Activated CD4-positive, alpha-beta T cell treated with anti-CD3 and anti-CD28 coated beads, Interleukin-2, Interleukin-4, amounts not matched to agents 100 ng/mL and 50 ng/mL, durations not matched to agents 16 hours and 8 hours (primary cell): ENCODE results near the gene RAB7A.

Experiments
- DNase-seq: peaks from one replicate; pipeline ENCODE4 v3.0.0-alpha.2; 2020; ENCODE audit warnings: low spot score

RAB7A gene

DNA sequence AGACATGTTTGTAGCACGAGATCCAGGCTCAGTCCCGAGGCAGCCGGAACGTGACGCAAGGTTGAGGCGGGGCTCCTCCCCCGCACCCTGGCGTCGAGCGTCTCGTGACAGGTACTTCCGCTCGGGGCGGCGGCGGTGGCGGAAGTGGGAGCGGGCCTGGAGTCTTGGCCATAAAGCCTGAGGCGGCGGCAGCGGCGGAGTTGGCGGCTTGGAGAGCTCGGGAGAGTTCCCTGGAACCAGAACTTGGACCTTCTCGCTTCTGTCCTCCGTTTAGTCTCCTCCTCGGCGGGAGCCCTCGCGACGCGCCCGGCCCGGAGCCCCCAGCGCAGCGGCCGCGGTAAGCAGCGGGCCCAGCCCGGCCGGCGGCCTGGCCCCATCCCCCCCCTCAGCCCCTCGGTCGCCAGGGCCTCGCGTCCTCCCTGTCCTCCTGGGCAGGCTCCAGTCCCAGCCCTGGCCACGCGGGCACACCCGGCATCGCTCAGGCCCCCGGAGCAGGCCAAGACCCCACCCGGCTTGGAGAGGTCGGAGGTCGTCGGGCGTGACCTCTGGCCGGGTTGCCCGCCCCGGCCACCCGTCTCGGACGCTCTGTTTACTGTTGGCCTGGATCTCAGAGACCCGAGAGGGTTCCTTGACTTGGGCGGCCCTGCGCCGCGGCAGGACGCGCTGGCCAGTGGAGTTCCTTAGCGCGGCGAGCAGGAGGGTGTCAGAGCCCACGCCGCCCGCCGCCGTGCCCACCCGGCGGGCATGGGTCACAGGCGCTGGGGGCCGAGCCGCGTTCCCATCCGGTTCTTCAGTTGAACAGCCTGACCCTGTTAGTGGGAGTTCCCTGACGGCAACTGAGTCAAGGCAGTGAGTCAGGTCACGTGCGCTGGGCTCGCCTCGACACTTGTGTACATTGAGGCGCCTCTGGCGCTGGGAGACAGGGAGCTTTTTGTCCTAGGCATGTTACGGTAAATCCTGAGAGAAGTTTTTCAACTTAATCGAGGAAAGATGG lies at the start of gene RAB7A:
RAB7A (plus strand) TSS at position 161 of the 994 bp plus-strand sequence. CDS start 69,185 bp downstream, outside the sequence.
- peak; percentile 98 for DNase-seq

DNA sequence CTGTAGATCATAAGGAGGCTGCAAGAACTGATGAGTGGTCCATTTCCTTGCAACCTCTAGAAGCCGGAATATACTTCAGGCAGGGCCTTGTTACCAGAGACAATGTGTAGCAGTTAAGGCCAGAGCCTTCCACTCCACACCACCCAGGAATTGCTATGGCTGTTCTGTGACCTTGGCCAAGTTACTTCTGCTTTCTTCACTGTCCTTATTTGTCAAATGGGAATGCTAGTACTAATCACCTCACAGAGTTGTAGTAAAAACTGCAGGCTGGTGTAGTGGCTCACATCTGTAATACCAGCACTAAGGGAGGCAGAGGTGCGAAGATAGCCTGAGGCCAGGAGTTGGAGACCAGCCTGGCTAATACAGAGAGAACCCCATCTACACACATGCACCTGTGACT lies 46.6 kb upstream of the RAB7A start:
- DNase-seq, result no peak

DNA sequence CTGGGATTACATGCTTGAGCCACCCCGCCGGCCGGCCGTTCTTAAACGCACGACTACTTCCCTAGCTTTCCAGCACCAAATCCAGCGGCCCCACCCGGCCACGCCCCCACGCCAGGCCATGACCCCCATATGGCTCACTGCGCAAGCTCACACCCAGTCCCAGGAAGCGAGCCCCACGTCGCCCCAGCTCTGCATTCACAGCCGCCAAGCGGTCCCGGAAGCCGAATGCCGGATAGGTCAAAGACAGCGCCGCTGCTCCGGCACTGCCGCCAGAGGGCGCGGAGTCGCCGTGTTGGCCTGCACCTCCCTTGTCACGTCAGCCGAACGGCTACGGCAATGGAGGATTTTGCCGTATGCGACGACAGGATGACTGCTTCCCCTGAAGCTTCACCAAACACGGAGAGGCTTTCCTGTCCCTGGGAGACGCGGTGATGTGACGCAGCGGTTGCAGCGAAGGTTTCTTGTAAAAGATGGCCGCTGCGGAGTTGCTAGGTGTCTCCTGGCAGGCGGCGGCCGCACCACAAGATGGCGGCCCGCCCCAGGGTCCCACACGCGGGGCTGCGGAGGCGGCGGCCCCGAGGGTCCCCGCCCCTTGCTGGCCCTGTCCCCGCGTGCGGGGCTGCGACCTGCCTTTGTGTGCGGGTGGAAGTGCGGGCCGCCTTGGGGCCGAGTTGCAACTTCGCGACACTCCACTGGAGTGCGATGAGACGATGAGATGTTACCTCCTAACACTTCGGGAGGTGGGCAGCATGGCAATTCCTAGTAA lies 45.2 kb upstream of the RAB7A start:
- DNase-seq, result peak; percentile 100

DNA sequence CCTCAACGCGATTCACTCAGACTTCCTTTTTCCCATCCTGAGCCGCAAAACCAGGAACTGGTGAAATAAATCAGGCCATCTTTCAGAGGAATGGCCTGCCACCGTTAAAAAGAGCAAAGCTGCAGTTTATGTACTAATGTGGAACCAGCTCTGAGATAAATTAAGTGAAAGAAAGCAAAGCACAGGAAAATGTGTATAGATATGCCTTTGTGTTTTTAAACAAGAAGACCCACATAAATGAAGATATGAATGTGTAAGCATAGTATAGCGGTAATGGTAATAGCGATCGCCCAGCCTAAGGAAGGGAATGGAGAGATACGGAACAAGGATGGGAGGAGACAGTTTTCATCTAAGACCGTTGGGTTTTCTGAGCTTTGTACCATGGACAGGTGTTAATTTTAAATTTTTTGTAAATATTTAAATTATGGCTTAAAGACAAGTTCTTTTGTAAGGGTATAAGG lies 44.6 kb upstream of the RAB7A start:
- no peak for DNase-seq

DNA sequence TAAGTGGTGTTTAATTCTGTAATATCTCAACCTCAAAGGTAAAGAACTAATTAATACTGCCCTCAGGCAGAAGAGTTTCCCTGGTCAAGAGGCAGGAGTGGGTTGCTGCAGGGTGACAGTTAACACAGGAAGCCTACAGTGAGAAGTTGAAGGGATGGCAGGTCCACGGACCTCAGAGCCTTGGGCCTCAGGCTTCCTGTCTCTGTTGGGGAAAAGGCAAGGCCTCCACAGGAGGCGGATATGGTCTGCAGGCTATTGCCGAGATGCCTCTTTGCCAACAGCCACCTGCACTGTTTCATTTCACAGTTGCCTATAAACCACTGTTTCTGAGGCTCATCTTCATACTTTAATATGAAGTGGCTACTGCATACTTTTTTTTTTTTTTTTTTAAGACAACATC lies 42.0 kb upstream of the RAB7A start:
- no peak for DNase-seq

DNA sequence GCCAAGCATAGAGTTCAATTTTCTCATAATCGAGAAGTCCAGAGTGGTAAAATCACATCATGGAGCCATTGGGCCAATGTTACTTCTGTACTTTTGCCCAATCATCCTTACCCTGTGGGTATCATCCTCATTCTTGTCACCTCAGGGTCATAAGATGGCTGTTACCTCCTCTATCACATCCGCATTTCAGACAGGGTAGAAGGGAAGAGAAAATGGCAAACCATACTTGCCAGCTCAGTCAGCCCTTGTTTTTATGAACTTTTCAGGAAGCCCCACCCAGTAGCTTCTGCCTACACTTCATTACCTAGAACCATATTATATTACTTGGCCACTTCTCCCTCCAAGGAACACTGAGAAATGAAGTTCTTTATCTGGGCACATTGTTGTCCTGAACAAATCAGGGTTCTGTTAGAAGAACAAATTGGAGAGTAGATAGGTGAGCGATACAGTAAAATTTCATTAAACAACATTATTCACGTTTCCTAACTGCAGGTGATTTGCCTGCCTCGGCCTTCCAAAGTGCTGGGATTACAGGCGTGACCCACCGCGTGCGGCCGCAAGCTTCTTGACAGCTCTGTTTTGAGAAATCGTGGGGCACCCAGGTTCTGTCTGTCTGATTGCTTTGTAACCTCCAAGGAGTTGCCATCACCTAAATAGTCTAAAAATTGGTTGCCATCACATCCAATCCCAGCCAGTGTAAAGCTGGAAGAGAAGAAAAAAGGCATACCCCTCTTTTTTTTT lies 40.8 kb upstream of the RAB7A start:
- no peak for DNase-seq

DNA sequence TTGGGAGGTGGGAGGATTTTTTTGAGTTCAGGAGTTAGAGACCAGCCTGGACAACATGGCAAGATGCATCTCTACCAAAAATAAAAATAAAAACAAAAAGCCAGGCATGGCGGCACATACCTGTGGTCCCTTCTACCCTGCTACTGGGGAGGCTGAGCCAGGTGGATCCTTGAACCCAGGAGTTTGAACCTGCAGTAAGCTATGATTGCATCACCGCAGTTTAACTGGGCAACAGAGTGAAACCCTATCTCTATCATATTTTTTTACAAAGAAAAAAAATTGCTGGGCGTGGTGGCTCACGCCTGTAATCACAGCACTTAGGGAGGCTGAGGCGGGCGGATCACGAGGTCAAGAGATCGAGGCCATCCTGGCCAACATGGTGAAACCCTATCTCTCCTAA lies 39.5 kb upstream of the RAB7A start:
- DNase-seq, result no peak

DNA sequence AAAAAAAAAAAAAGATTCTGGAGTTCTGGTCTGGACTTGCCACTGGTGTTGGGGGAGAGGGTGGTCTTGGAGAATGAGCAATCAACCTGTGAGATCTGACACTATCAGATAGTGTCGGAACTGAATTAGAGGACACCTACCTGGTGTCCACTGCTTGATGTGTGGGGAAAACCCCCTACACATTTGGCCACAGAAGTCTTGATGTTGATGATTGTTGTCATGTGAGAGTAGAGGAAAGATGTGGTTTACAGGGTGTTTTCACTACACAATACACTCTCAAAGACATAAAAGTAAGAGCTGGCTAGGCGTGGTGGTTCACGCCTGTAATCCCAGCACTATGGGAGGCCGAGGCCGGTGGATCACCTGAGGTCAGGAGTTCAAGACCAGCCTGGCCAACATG lies 36.9 kb upstream of the RAB7A start:
- no peak for DNase-seq

DNA sequence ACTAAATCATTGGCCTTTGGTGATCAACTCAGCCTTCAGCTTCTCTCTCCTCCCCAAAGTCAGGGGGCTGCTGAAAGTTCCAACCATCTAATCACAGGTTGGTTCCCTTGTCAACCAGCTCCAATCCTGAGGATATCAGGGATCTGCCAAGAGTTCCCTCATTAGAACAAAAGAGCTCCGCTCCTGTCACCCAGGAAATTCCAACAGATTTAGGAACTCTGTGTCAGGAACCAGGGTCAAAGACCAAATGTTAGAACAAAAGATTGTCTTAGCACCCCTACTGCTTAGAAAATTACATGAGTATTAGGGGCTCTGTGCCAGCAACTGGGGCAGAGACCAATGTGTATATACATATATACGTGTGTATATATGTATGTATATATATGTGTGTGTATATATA lies 32.3 kb upstream of the RAB7A start:
- DNase-seq, result no peak

DNA sequence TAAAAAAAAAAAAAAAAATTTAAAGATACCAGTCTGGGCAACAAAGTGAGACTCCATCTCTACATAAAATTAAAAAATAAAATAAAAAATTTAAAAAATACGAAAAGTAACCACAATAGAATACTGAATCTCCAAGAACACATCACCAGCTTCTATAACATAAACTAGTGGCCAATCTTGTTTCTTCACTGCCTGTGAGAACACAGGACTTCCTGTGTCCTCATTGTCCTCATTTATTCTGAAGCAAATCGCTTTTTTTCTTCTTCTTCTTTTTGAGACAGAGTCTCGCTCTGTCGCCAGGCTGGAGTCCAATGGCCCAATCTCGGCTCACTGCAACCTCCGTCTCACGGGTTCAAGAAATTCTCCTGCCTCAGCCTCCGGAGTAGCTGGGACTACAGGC lies 28.6 kb upstream of the RAB7A start:
- DNase-seq, result no peak

DNA sequence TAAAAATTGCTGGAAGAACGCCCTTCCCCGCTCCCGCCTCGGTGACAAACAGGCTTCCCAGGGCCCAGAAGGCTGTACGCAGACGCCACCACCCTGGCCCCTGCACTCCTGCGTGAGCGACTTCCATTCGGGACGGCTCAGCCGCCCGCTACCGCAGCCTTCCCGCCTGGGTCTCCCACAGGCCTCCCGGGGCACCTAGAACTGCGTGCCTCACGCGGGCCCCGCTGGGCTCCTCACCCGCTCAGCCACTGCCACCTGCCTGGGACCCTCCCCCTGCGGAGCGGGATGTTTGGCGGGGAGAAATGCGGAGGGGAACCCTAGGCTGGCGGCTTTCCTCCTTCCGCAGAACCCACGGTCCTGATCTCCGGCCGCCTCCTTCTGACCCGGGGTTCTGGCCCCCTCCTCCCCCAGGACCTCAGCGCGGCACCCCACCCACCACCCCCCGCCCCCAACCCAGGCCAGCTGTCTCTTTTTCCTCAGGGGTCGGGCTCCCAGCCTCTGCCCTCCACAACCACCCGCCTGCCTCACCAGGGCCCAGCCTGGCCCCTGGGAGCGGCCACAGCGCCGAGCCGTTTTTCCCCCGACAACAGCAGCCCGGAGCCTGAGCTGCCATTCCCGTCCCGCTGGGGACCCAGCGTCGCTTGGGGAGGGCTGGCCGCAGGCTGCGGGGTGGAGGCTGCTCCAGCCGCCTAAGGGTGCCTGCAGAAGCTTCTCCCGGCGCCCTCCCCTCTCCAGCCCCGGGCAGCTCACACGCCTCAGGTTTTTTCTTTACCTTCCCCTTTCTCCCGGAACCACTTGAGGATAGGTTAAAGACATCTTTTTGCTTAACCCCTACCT lies 27.6 kb upstream of the RAB7A start:
- no peak for DNase-seq

DNA sequence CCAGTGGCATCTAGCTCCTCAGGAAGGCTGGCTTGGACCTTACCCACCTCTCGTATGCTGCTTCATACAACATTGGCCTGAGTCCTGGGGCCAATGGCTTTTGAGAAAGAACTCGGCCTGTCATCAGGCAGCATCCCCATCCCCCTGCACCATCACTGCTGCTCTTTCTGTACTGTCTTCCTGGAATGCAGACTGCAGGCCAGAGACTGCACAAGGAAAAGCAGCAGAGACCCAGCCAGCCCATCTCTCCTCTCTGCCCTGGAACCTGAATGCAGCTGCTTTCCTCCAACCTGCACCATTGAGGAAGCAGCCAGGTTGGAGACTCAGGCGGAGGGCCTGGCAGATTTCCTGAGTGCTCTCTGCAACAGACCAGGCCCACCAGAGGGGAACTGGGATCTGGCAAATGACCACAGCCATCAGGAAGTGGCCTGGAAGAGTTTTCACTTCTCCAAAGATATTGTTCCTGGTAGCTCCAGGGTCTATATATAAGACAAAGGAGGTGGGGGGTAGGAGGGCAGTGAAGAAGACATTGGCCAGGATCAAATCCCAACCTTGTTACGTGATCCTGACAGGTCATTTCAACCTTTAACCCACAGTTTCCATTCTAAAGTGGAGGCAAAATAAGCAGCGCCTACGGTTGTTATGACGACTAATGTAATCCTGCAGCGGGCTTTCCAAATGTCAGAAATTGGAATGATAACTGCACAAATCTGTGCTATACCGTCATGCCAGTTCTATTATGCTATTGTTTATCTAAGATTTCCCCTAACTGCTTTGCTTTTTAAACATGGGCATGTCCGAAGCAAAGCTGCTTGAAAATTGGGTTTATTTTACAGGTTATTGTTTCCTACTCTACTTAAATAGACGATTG lies 24.4 kb upstream of the RAB7A start:
- DNase-seq, result no peak

DNA sequence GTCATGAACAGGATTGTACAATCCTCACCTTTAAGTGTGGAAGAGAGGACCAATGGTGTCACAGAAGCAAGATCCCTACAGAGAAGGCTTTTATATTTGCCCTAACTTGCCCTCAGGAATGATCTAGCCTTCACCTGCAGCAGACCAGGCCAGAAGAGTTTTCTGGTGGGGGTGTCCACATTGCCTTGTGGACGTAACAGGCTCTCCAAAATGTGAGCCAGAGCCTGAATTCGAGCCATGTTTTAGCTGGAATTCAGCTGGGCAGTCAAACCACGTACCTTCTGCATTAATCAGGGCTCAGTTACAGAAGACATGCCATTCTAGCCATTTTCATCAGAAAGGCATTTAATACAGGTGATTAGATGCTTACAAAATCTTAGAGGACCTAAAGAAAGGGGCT lies 23.6 kb upstream of the RAB7A start:
- no peak for DNase-seq

DNA sequence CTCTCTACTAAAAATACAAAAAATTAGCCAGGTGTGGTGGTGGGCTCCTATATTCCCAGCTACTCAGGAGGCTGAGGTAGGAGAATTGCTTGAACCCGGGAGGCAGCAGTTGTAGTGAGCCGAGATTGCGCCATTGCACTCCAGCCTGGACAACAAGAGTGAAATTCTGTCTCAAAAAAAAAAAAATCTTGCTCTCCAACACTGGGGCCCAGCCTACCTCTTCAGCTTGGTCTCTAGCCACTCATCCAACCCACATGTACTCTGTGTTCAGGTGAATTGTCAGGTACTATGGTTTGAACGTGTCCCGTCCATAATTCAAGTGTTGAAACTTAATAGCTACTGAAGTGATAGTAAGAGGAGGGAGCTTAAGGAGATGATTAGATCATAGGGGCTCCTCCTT lies 22.4 kb upstream of the RAB7A start:
- no peak for DNase-seq

DNA sequence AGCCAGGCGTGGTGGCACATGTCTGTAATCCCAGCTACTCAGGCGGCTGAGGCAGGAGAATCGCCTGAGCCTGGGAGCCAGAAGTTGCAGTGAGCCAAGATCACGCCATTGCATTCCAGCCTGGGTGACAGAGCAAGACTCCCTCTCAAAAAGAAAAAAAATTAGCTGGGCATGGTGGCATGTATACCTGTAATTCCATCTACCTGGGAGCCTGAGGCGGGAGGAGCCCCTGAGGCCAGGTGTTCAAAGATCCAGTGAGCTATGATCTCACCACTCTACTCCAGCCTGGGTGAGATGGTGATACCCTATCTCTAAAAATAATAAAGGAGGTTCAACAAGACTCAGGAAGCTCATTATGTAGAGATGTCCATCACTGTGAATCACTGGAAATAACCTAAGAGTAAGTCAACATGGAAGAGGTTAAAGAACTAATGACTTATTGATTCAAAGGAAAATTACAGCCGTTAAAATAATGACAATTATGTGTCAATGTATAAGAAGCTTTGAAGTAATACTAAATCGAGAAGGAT lies 19.8 kb upstream of the RAB7A start:
- no peak for DNase-seq

DNA sequence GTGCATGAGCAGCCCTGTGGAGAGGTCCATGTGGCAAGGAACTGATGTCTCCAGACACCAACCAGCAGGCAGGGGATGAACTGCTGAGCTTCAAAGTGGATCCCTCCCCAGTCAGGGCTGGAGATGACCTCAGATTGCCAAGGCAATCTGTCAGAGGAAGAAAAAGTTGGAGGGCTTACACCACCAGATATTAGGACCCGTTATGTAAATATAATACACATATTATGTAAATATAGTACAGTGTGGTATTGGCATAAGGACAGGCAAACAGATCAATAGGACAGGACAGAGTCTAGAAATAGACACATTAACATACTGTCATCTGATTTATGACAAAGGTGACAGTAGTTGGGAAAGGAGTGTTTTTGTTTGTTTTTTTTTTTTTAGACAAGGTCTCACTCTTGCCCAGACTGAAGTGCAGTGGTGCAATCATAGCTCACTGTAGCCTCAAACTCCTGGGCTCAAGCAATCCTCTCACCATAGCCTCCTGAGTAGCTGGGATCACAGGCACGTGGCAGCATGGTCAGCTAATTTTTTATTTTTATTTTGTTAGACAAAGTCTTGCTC lies 18.0 kb upstream of the RAB7A start:
- no peak for DNase-seq

DNA sequence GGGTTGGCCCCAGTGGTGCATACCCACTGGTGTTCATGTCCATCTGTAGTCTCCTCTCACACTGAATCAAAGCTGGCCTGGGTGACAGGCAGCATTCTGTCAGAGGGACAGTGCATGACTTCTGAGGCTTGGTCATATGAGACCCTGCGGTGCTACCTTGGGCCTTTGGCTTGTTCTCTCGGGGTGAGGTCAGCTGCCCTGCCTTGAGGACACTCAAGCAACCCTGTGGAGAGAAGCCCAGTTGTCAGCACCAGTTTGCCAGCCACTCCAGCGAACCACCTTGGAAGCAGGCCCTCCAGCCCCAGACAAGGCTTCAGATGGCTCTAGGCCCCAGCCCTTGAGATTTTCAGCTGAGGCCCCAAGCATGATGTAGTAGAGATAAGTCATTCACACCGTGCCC lies 16.9 kb upstream of the RAB7A start:
- DNase-seq, result no peak

DNA sequence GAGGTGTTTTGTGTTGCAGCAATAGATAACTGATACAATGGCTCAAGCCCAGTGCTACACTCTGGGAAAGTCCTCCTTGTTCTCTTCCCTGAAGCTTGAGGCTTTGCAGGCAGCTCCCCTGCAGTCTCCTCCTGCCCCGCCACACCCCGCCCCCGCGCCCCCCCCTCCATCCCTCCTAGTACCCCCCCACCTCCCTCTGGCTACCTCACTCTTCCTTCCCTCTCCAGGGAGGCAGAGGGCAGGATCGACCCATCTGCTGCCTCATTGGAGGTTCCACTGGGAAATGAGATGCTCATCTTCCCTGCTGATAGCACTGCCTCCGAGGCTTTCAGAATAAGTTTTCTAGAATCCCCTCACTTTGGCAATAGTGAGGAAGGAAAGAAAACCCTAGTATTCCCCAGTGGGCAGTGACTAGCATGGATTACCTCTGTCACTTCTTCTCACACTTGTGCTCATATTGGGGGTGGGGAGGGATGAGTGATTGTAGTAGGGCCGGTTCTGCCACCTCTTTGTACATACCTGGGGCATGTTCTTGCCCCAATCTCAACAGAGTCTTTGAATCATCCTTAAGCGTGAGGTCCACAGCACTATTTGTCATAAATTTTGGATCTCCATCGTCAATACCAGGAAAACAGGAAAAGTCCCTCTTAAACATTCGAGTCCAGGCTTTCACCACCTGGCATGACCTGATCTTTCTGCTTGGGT lies 16.3 kb upstream of the RAB7A start:
- DNase-seq, result no peak

DNA sequence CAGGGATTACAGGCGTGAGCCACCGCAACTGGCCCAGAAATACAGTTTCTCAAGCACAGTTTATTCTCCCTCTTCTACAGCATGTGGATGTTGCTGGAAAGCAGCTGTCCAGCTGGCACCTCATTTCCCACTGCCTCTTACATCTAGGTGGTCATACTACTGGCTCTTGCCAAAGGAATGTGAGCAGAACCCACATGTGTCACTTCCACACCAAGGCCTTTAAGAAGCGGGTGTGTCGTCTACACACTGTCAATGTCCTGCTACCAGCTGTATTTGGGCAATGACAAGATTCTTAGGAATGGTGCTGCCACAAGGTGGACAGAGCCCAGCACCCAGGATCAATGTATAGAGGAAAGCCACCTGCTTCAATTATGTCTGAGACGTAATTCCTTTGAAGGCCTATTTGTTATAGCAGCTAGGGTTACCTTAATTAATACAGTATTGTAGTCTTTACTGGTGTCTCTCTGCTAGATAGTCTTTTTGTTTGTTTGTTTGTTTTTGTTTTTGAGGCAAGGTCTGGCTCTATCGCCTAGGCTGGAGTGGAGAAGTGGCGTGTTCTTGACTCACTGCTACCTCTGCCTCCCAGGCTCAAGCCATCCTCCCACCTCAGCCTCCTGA lies 15.1 kb upstream of the RAB7A start:
- DNase-seq, result no peak
